GM19238 (cell line): ENCODE data around the gene GLB1L.
"Not testable (repeated sequence)": the region's sequence is repeated elsewhere in the genome, so short reads cannot be mapped to it uniquely, and the experiment has no call there.

Source experiments
- DNase-seq: peaks from one replicate; pipeline ENCODE4 v3.0.0; 2011; ENCODE audit warnings: low spot score; ENCODE audit not compliant: insufficient read length

GLB1L gene

DNA sequence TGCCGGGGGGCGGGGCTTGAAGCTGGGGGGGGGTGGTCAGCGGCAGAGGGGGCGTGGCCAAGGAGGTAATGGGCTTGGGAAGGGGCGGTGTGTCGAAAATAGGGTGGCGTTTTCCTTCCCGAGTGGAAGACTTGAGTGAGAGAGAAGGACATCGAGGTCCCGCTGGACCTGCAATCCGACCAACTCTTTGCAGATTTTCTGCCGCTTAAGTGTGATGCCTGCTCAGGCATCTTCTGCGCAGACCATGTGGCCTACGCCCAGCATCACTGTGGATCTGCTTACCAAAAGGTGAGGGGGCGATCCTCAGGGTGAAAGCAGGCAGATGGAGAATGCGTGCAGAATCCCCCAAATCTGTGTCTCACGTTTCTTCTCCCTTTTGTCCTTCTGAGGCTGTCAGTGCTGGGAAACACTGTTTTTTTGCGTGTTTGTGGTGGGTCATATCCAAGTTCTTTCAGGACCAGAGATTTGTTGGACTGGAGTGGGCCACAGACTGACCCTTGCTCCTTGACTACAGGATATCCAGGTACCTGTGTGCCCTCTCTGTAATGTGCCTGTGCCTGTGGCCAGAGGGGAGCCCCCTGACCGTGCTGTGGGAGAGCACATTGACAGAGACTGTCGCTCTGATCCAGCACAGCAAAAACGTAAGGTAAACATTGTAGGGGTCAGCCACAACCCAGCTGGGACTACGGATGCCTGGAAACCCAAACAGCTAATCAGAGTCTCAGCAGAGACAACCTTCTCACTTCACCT lies 37.9 kb downstream of the GLB1L start:
- DNase-seq = no peak

DNA sequence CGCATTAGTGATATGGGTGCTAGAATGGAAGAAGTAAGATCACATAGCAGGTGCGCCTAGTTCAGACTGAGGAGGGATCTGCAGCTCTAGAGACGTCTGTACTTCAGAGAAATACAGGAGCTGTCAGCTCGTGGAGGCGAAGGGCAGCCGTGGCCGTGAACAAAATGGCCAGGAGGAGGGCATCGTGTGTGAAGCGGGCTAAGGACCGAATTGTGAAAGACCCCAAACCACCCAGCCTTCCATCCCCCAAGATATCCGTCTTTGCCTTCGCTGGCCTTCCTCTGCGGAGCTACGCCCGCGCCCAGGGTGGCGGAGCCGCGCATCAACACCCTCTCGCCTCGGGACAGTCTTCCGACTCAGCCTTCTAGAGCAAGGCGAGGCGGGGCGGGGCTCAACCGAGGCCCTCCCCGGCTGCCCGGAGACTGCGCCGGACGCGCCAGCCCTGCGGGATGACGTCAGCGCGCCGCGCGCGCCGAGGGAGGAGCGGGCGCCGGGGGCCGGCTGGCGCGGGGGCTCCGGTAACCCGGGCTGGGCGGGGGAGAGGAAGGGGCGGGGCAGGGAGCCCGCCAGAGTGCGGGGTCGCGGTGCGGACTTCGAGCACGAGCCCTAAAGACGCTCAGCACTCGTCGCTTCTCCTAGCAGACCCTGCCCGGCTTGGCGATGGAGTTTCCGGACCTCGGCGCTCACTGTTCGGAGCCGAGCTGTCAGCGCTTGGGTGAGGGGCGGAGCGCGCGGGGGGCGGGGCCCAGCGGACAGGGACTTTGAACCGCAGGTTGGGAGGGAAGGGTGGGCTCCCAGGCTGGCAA lies 38.7 kb downstream of the GLB1L start, which contains the start of gene ZFAND2B:
Gene ZFAND2B, plus strand, starts transcription at position 455 of the 806 bp plus-strand sequence. Its CDS starts 206 bp downstream, at position 661.
- DNase-seq = peak; percentile 98

DNA sequence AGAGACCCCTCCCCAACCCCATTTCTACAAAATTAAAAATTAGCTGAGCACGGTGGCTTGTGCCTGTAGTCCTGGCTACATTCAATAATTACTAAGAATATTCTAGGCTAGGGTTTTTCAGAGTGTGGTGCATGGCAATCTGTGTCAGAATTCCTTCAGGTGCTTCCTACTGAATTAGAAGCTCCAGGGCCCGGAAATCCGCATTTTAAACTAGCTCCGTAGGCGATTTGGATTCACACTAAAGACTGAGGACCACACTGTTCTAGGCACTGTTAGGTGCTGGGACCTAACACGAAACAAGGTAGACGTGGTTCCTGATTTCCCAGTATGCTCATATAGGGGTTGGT lies 39.3 kb downstream of the GLB1L start:
- no peak for DNase-seq

DNA sequence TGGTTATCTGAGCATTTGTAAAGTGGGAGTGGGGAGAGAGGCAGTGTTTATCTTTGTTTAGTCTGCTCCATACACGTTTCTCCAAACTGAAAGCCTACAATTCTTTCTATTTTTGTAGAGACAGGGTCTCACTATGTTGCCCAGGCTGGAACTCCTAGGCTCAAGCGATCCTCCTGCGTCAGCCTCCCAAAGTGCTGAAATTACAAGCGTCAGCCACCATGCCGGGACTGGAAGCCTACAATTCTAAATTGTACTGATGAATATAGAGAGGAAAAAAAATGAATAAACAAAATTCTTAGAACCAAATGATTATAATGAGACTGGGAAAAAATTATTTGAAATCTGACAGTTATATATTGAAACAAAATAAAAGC lies 40.1 kb downstream of the GLB1L start:
- DNase-seq = no peak

GRCh38 chr2:219204425-219205164 lies 40.6 kb downstream of the GLB1L start:
- DNase-seq = no peak

DNA sequence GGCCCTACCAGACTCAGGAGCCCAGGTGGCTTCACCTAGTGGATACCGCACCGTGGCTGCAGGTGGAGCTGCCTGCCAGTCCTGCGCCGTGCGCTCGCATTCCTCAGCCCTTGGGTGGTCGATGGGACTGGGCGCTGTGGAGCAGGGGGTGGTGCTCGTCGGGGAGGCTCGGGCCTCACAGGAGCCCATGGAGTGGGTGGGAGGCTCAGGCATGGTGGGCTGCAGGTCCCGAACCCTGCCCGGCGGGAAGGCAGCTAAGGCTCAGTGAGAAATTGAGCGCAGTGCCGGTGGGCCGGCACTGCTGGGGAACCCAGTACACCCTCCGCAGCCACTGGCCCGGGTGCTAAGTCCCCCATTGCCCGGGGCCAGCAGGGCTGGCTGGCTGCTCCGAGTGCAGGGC lies 43.9 kb downstream of the GLB1L start:
- not testable (repeated sequence) for DNase-seq

DNA sequence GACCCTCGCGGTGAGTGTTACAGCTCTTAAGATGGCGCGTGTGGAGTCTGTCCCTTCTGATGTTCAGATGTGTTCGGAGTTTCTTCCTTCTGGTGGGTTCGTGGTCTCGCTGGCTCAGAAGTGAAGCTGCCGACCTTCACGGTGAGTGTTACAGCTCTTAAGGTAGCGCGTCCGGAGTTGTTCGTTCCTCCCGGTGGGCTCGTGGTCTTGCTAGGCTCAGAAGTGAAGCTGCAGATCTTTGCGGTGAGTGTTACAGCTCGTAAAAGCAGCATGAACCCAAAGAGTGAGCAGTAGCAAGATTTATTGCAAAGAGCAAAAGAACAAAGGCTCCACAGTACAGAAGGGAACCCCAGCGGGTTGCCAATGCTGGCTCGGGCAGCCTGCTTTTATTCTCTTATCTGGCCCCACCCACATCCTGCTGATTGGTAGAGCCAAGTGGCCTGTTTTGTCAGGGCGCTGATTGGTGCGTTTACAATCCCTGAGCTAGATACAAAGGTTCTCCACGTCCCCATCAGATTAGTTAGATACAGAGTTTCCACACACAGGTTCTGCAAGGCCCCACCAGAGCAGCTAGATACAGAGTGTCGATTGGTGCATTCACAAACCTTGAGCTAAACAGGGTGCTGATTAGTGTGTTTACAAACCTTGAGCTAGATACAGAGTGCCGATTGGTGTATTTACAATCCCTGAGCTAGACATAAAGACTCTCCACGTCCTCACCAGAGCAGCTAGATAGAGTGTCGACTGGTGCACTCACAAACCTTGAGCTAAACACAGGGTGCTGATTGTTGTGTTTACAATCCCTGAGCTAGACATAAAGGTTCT lies 44.5 kb downstream of the GLB1L start:
- DNase-seq = not testable (repeated sequence)

DNA sequence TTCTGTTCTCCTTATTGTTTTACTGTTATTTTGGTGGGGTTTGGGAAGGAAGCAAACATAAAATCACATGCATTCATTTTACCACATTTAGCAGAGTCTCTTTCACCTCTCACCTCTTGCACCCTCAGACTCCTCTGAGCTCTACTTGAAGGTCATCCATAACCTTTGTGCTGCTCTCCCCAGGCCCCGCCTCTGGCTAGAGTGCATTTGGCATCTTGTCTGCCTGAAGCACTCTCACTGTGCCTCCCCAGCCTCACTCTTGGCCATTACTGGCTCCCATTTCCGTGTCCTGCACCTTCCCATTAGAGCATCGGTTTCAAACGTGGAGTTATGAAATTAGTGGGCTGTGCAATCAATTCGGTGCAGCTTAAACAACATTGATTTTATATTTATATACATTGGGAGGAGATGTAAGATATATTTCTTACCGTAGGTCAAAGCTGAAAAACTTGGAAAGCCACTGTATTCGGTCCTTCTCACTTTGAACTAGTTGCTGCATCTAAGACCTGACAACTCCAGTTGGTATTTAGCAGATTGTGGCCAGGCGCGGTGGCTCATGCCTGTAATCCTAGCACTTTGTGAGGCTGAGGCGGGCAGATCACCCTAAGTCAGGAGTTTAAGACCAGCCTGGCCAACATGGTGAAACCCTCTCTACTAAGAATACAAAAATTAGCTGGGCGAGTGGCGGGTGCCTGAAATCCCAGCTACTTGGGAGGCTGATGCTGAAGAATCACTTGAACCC lies 45.6 kb downstream of the GLB1L start:
- no peak for DNase-seq

- DNase-seq = no peak
Measured at GRCh38 chr2:219198974-219199373, 46.3 kb downstream of the GLB1L start.

GRCh38 chr2:219197388-219197787 lies 47.9 kb downstream of the GLB1L start:
- no peak for DNase-seq

DNA sequence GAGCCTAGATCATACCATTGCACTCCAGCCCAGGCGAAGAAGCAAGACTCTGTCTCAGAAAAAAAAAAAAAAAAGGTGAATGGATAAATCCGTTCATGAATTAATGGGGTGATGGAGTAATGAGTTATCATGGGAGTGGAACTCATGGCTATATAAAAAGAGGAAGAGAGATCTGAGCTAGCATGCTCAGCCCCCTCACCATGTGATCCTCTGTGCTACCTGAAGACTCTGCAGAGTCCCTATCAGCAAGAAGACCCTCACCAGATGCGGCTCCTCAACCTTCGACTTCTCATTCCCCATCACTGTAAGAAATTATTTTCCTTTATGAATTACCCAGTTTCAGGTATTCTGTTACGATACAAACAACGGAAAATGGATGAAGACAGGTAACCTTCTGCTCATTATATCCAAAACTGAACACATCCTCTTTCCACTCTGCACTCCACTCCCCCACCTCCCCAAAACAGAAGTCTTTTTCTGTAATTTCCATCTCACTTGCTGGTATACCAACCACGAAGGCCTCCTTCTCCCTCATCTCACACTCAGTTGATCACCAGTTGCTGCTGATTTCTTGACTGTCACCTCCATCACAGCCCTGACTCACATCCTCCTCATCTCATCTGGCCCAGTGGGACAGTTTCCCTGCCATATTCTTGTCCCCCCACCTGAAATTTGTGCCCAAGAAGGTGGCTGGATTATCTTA lies 58.3 kb downstream of the GLB1L start:
- no peak for DNase-seq
